ENCODE results near the gene KCNH2.

Gene KCNH2

GRCh38 chr7:150954201-150954985, 23.7 kb downstream of the KCNH2 start:
- Histone ChIP-seq H3K4me1 (ENCODE audit: insufficient read depth, low read length) (peaks cover 53% of the 10 kb centered on the region), H3K9me3 (ENCODE audit: low read length) (no peaks in the 10 kb centered on the region), H3K27ac (ENCODE audit: low read depth, low read length) (peak overlapping the region; percentile 96), H3K36me3 (ENCODE audit: insufficient read depth, low read length) (peaks cover 30% of the 10 kb centered on the region), H3K27me3 (ENCODE audit: control insufficient read depth in 1 of 2, insufficient read depth in 2 of 2, low read length in 2 of 2) (no peaks in the 10 kb centered on the region), H3K9ac (ENCODE audit: low read length) (peak overlapping the region; percentile 51), H3K4me3 (ENCODE audit: low read depth in 1 of 2, low read length in 2 of 2) (peak overlapping the region; percentile 61 to 62)

GRCh38 chr7:150953061-150953997, 24.8 kb downstream of the KCNH2 start:
- Histone ChIP-seq H3K9ac (ENCODE audit: low read length) (peak overlapping the region; percentile 11), H3K4me1 (ENCODE audit: insufficient read depth, low read length) (peaks cover 56% of the 10 kb centered on the region), H3K27ac (ENCODE audit: low read depth, low read length) (peak overlapping the region; percentile 96), H3K36me3 (ENCODE audit: insufficient read depth, low read length) (peaks cover 31% of the 10 kb centered on the region), H3K4me3 (ENCODE audit: low read depth in 1 of 2, low read length in 2 of 2) (peak overlapping the region; percentile 2 to 61), H3K9me3 (ENCODE audit: low read length) (no peaks in the 10 kb centered on the region), H3K27me3 (ENCODE audit: control insufficient read depth in 1 of 2, insufficient read depth in 2 of 2, low read length in 2 of 2) (no peaks in the 10 kb centered on the region)

GRCh38 chr7:150952331-150953050, 25.6 kb downstream of the KCNH2 start:
- H3K4me1 ChIP-seq (ENCODE audit: insufficient read depth, low read length) = peaks cover 60% of the 10 kb centered on the region
- H3K9ac ChIP-seq (ENCODE audit: low read length) = peak overlapping the region; percentile 11
- peak overlapping the region in 1 of 2 donors; percentile 61 for H3K4me3 ChIP-seq (ENCODE audit: low read depth in 1 of 2, low read length in 2 of 2)
- H3K9me3 ChIP-seq (ENCODE audit: low read length) = no peaks in the 10 kb centered on the region
- H3K27ac ChIP-seq (ENCODE audit: low read depth, low read length) = peak overlapping the region; percentile 61
- peaks cover 31% of the 10 kb centered on the region for H3K36me3 ChIP-seq (ENCODE audit: insufficient read depth, low read length)
- no peaks in the 10 kb centered on the region for H3K27me3 ChIP-seq (ENCODE audit: control insufficient read depth in 1 of 2, insufficient read depth in 2 of 2, low read length in 2 of 2)

- H3K27me3 ChIP-seq (ENCODE audit: control insufficient read depth in 1 of 2, insufficient read depth in 2 of 2, low read length in 2 of 2) = no peaks in the 10 kb centered on the region
These were observed 26.6 kb downstream of the KCNH2 start for GRCh38 chr7:150951521-150951920.

GRCh38 chr7:150951181-150951520, 27.0 kb downstream of the KCNH2 start:
- no peak overlapping the region for H3K4me3 ChIP-seq (ENCODE audit: low read depth in 1 of 2, low read length in 2 of 2)
- H3K4me1 ChIP-seq (ENCODE audit: insufficient read depth, low read length) = peaks cover 59% of the 10 kb centered on the region
- peaks cover 31% of the 10 kb centered on the region for H3K36me3 ChIP-seq (ENCODE audit: insufficient read depth, low read length)
- H3K27ac ChIP-seq (ENCODE audit: low read depth, low read length) = no peak overlapping the region
- H3K27me3 ChIP-seq (ENCODE audit: control insufficient read depth in 1 of 2, insufficient read depth in 2 of 2, low read length in 2 of 2) = no peaks in the 10 kb centered on the region
- no peaks in the 10 kb centered on the region for H3K9me3 ChIP-seq (ENCODE audit: low read length)
- H3K9ac ChIP-seq (ENCODE audit: low read length) = no peak overlapping the region

More at GRCh38 chr7:150951521-150951920, 26.6 kb downstream of the KCNH2 start:
- Histone ChIP-seq H3K36me3 (ENCODE audit: insufficient read depth, low read length) (peaks cover 31% of the 10 kb centered on the region), H3K9ac (ENCODE audit: low read length) (no peak overlapping the region), H3K4me3 (ENCODE audit: low read depth in 1 of 2, low read length in 2 of 2) (no peak overlapping the region), H3K9me3 (ENCODE audit: low read length) (no peaks in the 10 kb centered on the region), H3K27ac (ENCODE audit: low read depth, low read length) (no peak overlapping the region), H3K4me1 (ENCODE audit: insufficient read depth, low read length) (peaks cover 59% of the 10 kb centered on the region)

GRCh38 chr7:150950496-150951180, 27.5 kb downstream of the KCNH2 start:
- Histone ChIP-seq H3K9me3 (ENCODE audit: low read length) (no peaks in the 10 kb centered on the region), H3K9ac (ENCODE audit: low read length) (no peak overlapping the region), H3K4me1 (ENCODE audit: insufficient read depth, low read length) (peaks cover 59% of the 10 kb centered on the region), H3K27ac (ENCODE audit: low read depth, low read length) (no peak overlapping the region), H3K36me3 (ENCODE audit: insufficient read depth, low read length) (peaks cover 31% of the 10 kb centered on the region), H3K27me3 (ENCODE audit: control insufficient read depth in 1 of 2, insufficient read depth in 2 of 2, low read length in 2 of 2) (no peaks in the 10 kb centered on the region), H3K4me3 (ENCODE audit: low read depth in 1 of 2, low read length in 2 of 2) (no peak overlapping the region)

- Histone ChIP-seq H3K27ac (ENCODE audit: low read depth, low read length) (no peak overlapping the region), H3K9ac (ENCODE audit: low read length) (no peak overlapping the region), H3K4me3 (ENCODE audit: low read depth in 1 of 2, low read length in 2 of 2) (no peak overlapping the region), H3K4me1 (ENCODE audit: insufficient read depth, low read length) (peaks cover 60% of the 10 kb centered on the region), H3K36me3 (ENCODE audit: insufficient read depth, low read length) (peaks cover 31% of the 10 kb centered on the region), H3K9me3 (ENCODE audit: low read length) (no peaks in the 10 kb centered on the region), H3K27me3 (ENCODE audit: control insufficient read depth in 1 of 2, insufficient read depth in 2 of 2, low read length in 2 of 2) (no peaks in the 10 kb centered on the region)
These were observed 28.1 kb downstream of the KCNH2 start for GRCh38 chr7:150949971-150950491.

GRCh38 chr7:150949564-150949963, 28.6 kb downstream of the KCNH2 start:
- Histone ChIP-seq H3K27ac (ENCODE audit: low read depth, low read length) (peak overlapping the region; percentile 30), H3K27me3 (ENCODE audit: control insufficient read depth in 1 of 2, insufficient read depth in 2 of 2, low read length in 2 of 2) (no peaks in the 10 kb centered on the region), H3K4me3 (ENCODE audit: low read depth in 1 of 2, low read length in 2 of 2) (no peak overlapping the region), H3K36me3 (ENCODE audit: insufficient read depth, low read length) (peaks cover 31% of the 10 kb centered on the region), H3K9me3 (ENCODE audit: low read length) (no peaks in the 10 kb centered on the region), H3K9ac (ENCODE audit: low read length) (no peak overlapping the region), H3K4me1 (ENCODE audit: insufficient read depth, low read length) (peaks cover 60% of the 10 kb centered on the region)

GRCh38 chr7:150948791-150949251, 29.3 kb downstream of the KCNH2 start:
- no peak overlapping the region for H3K4me3 ChIP-seq (ENCODE audit: low read depth in 1 of 2, low read length in 2 of 2)
- H3K27me3 ChIP-seq (ENCODE audit: control insufficient read depth in 1 of 2, insufficient read depth in 2 of 2, low read length in 2 of 2) = no peaks in the 10 kb centered on the region
- no peak overlapping the region for H3K9ac ChIP-seq (ENCODE audit: low read length)
- peak overlapping the region; percentile 30 for H3K27ac ChIP-seq (ENCODE audit: low read depth, low read length)
- H3K36me3 ChIP-seq (ENCODE audit: insufficient read depth, low read length) = peaks cover 31% of the 10 kb centered on the region
- peaks cover 53% of the 10 kb centered on the region for H3K4me1 ChIP-seq (ENCODE audit: insufficient read depth, low read length)
- H3K9me3 ChIP-seq (ENCODE audit: low read length) = no peaks in the 10 kb centered on the region

- Histone ChIP-seq H3K9ac (ENCODE audit: low read length) (no peak overlapping the region), H3K9me3 (ENCODE audit: low read length) (no peaks in the 10 kb centered on the region), H3K4me1 (ENCODE audit: insufficient read depth, low read length) (peaks cover 45% of the 10 kb centered on the region), H3K36me3 (ENCODE audit: insufficient read depth, low read length) (peaks cover 31% of the 10 kb centered on the region), H3K27ac (ENCODE audit: low read depth, low read length) (peak overlapping the region; percentile 44), H3K27me3 (ENCODE audit: control insufficient read depth in 1 of 2, insufficient read depth in 2 of 2, low read length in 2 of 2) (no peaks in the 10 kb centered on the region), H3K4me3 (ENCODE audit: low read depth in 1 of 2, low read length in 2 of 2) (no peak overlapping the region)
These were observed 30.1 kb downstream of the KCNH2 start for GRCh38 chr7:150947761-150948651.
